Brain microvascular endothelial cell (primary cell): ENCODE results near the gene IKZF1.

Experiments
- DNase-seq: peaks from one replicate; pipeline ENCODE4 v3.0.0-alpha.2; 2020
- H3K27ac ChIP-seq: fragments of 250-450 bp; sonication (Bioruptor Pico); 2 replicates; pipeline ENCODE4 v1.5.1; 2020; ENCODE audit warnings: mild to moderate bottlenecking, moderate library complexity
- H3K27me3 ChIP-seq: fragments of 250-450 bp; sonication (Bioruptor Pico); replicated peaks from 2 replicates; pipeline ENCODE4 v1.5.1; 2020; ENCODE audit warnings: mild to moderate bottlenecking
- H3K36me3 ChIP-seq: fragments of 250-450 bp; sonication (Bioruptor Pico); replicated peaks from 2 replicates; pipeline ENCODE4 v1.5.1; 2020; ENCODE audit warnings: mild to moderate bottlenecking
- H3K4me3 ChIP-seq: 2 replicates; pipeline ENCODE4 v1.5.1; 2011; ENCODE audit warnings: low read depth, mild to moderate bottlenecking, control low read depth, low read length, moderate library complexity
- CTCF ChIP-seq: IDR thresholded peaks from 2 replicates; pipeline ENCODE4 v1.5.1; 2011; ENCODE audit warnings: low read depth, mild to moderate bottlenecking, moderate library complexity, low read length, control low read depth, inconsistent platforms; ENCODE audit errors: missing control alignments
- in situ Hi-C: cut with HindIII; loops from 2 replicates; pipeline ENCODE4 v1.10.0; 2017; ENCODE audit warnings: low sequenced_read_pairs, low pct_ligation_motif_present

Gene IKZF1

GRCh38 chr7:50348469-50349162, 44.1 kb downstream of the IKZF1 start:
- Histone ChIP-seq H3K4me3 (no peak overlapping the region), H3K27ac (no peak overlapping the region), H3K36me3 (no peaks in the 10 kb centered on the region), H3K27me3 (no peaks in the 10 kb centered on the region)
- in situ Hi-C loops: no loop called here
- DNase-seq: no peak
- TF ChIP-seq CTCF: no peak

GRCh38 chr7:50349399-50349798, 44.9 kb downstream of the IKZF1 start:
- in situ Hi-C loops: no loop called here
- no peak overlapping the region for H3K27ac ChIP-seq
- no peak for DNase-seq
- no peak for TF ChIP-seq CTCF
- H3K27me3 ChIP-seq: no peaks in the 10 kb centered on the region
- H3K36me3 ChIP-seq: no peaks in the 10 kb centered on the region
- H3K4me3 ChIP-seq: no peak overlapping the region

DNA sequence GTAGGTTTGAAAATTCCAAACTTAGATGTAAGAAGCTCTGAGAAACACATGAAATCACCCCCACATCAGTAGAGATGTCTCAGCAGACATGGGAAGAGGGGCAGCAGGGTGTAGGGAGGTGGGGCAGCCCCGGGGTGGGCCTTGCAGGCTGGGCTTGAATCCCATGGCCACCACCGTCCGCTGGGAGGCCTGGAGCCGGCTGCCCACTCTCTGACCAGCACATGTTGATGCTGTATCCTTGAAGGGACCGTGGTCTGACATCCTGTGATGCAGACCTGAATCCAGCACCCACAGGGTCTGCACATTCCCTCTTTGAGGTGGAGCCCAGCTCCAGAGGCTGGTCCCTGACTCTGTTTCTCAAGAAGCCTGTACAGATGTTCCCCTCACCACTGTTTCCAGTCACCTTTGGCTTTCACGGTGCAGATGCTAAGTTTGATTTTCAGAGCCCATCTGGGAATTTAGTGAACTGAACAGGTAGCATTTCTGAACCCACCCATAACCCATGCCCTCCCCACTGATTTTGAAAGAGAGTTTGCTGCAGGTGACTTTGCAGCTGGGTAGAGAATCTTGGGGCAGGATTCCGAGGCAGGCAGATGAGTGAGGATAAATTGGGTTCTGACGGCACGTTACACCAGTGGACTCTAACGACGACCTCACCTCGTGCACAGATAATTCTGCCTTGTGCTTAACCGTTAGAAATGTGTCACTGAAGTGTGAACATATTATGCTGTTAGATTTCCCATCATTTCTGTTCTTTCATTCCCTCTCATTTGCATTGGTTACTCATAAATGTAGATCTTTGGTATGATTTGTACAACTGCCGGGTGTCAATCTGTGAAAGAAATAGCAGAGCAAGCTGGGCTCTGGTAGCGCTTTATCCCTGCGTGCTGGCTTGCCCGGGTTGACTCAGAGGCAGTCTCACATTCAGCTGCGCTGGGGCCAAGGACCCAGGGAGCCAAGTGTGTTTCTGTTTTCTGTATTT, 45.7 kb downstream of the IKZF1 start:
- in situ Hi-C loops: no loop called here
- DNase-seq: no peak
- TF ChIP-seq CTCF: no peak
- H3K27me3 ChIP-seq: no peaks in the 10 kb centered on the region
- H3K27ac ChIP-seq: no peak overlapping the region
- H3K4me3 ChIP-seq: no peak overlapping the region
- no peaks in the 10 kb centered on the region for H3K36me3 ChIP-seq

DNA sequence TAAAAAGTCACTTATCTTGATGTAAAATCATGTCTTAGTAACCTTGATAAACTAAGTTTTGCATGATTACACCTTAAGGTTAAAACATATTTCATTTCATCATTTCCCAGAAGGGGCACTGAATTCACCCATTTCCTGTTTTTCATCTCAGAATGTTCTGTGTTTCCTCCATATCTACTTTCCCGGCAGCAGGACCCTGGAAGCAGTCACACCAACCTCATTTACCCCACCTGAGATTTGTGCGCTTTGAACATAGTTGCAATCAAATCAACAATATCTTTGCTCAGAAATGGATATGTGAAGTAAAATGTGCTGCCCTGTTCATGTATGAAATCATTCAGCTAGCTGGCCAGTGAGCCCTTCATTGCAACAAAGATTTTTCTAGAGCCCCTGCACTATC, 46.8 kb downstream of the IKZF1 start:
- TF ChIP-seq CTCF: no peak
- no peaks in the 10 kb centered on the region for H3K27me3 ChIP-seq
- no peak overlapping the region for H3K4me3 ChIP-seq
- DNase-seq: no peak
- H3K36me3 ChIP-seq: no peaks in the 10 kb centered on the region
- no peak overlapping the region for H3K27ac ChIP-seq
- in situ Hi-C loops: no loop called here

- Histone ChIP-seq H3K27ac (no peak overlapping the region), H3K4me3 (no peak overlapping the region), H3K36me3 (no peaks in the 10 kb centered on the region), H3K27me3 (no peaks in the 10 kb centered on the region)
- no peak for DNase-seq
- no peak for TF ChIP-seq CTCF
- in situ Hi-C loops: no loop called here
Measured at GRCh38 chr7:50352282-50352681, 47.8 kb downstream of the IKZF1 start.
